ENCODE measurements around the gene ITIH3. TPM values are rescaled to one million over a fixed set of nuclear protein-coding genes. Genes with fewer than 3 reads are reported as not detected.

The ITIH3 gene
- polyA plus RNA-seq, 1 experiment, result 1.7 TPM

GRCh38 chr3:52792413-52792812, 2.2 kb upstream of the ITIH3 start:
- no peaks in the 10 kb centered on the region for H3K36me3 ChIP-seq (ENCODE audit: control insufficient read depth, insufficient read depth, low read length)
- POLR2A ChIA-PET, result no interaction called here
- no peak for DNase-seq (ENCODE audit: low read depth)
- H3K27me3 ChIP-seq (ENCODE audit: control insufficient read depth, insufficient read depth, low read length), result peaks cover 5% of the 10 kb centered on the region
- no peak for TF ChIP-seq CTCF (IDR thresholded peaks at IDR 0.05; ENCODE audit: insufficient read depth, low read depth, low read length)
- H3K4me3 ChIP-seq (ENCODE audit: low read depth, low read length), result no peak overlapping the region
- CTCF ChIA-PET, result interaction anchor here (1.0 to 1.4 kb wide), 3 partner anchors 9 to 29 kb away, joined by 3 to 4 read pairs (median 3); no protein-coding TSS in a partner anchor

GRCh38 chr3:52792961-52793695, 1.5 kb upstream of the ITIH3 start:
- POLR2A ChIA-PET, result no interaction called here
- Histone ChIP-seq H3K27me3 (ENCODE audit: control insufficient read depth, insufficient read depth, low read length) (peaks cover 5% of the 10 kb centered on the region), H3K36me3 (ENCODE audit: control insufficient read depth, insufficient read depth, low read length) (no peaks in the 10 kb centered on the region), H3K4me3 (ENCODE audit: low read depth, low read length) (no peak overlapping the region)
- no peak for TF ChIP-seq CTCF (IDR thresholded peaks at IDR 0.05; ENCODE audit: insufficient read depth, low read depth, low read length)
- DNase-seq (ENCODE audit: low read depth), result no peak
- CTCF ChIA-PET, result interaction anchor here (0.8 to 1.4 kb wide), 3 partner anchors 8 to 28 kb away, joined by 3 read pairs; no protein-coding TSS in a partner anchor

DNA sequence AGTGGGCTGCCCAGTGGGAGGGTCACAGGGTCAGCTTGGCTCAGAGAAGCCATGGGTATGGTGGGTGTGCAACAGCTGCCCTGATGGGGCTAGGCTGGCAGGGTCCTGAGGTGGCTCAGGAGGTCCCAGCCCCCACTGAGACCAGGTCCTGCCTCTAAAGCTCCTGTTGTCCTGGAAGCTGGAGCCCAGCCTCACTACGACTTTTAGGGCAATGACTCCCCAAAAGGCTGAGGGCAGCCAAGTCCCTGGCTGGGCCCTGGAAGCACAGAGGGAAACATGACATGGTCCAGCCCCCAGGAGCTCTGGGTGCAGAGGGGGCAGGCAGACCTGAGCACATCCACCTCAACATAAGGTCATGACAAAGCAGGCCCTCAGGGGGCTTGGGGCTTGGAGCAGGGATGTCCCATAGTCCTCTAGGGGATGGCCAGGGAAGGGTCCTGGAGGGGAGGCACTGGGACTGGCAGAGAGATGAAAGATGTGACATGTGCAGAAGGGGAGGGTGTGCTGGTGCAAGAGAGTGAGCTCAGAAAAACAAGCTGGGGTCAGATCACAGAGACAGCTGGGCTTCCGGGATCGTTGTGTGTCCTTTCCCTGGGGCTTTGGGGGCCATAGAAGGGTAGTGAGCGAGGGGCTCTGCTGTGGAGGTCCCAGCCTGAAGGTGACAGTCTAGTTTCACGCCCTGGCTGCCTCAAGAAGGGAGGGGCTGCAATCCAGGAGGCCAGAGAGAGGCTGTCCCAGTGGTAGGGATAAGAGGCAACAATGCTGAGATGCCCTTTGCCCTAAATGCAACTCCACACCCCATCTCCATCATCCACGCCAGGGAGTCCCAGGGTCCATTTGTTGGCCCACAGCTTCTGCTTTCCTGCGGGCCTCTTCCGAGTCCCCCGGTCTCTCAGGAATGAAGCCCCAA, 639 bp upstream of the ITIH3 start:
- ChIA-PET CTCF (interaction anchor here (0.6 to 1.4 kb wide), 4 partner anchors 9 to 737 kb away, joined by 3 read pairs; no protein-coding TSS in a partner anchor), POLR2A (no interaction called here)
- Histone ChIP-seq H3K27me3 (ENCODE audit: control insufficient read depth, insufficient read depth, low read length) (peaks cover 5% of the 10 kb centered on the region), H3K36me3 (ENCODE audit: control insufficient read depth, insufficient read depth, low read length) (no peaks in the 10 kb centered on the region), H3K4me3 (ENCODE audit: low read depth, low read length) (no peak overlapping the region)
- no peak for DNase-seq (ENCODE audit: low read depth)
- TF ChIP-seq CTCF (IDR thresholded peaks at IDR 0.05; ENCODE audit: insufficient read depth, low read depth, low read length), result no peak

DNA sequence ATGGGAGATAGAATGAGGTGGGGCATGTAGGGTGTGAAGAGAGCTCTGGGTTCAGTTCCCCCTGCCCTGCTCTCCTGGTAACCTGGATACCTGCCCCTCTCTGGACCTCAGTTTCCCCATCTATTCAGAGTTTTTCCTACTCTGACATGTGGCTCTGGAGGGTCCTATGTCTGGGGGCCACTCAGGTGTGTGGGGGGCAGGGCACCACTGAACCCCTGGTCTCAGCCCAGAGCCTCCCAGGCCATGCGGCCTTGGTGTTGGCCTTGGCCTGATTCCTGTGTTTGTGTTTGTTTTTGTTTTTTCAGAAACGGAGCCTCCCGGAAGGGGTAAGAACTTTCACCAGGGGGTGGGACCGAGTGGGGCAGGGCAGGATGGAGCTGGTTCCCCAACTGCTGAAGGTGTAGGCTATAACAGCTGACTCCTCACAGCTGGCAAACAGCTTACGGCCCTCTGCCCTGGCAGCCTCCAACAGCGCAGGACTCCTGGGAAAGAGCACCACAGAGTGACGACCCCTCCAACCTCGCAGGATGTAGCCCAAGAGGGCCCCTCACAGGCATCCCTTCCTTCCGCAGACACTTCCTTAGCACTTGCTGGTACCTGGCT, 803 bp downstream of the ITIH3 start:
- no peak for TF ChIP-seq CTCF (IDR thresholded peaks at IDR 0.05; ENCODE audit: insufficient read depth, low read depth, low read length)
- DNase-seq (ENCODE audit: low read depth), result no peak
- no peak overlapping the region for H3K4me3 ChIP-seq (ENCODE audit: low read depth, low read length)
- CTCF ChIA-PET, result no interaction called here
- H3K27me3 ChIP-seq (ENCODE audit: control insufficient read depth, insufficient read depth, low read length), result peaks cover 5% of the 10 kb centered on the region
- H3K36me3 ChIP-seq (ENCODE audit: control insufficient read depth, insufficient read depth, low read length), result no peaks in the 10 kb centered on the region
- POLR2A ChIA-PET, result no interaction called here

DNA sequence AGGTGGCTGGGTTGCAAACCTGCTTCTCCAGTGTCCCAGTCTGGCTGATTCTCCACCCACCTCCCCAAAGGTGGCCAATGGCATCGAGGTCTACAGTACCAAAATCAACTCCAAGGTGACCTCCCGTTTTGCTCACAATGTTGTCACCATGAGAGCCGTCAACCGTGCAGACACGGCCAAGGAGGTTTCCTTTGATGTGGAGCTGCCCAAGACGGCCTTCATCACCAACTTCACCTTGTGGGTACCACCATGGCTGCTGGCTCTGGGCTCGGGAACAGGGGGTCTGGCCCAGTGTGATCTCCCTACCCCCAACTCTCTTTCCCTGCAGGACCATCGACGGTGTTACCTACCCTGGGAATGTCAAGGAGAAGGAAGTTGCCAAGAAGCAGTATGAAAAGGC, 1.8 kb downstream of the ITIH3 start:
- no peak for TF ChIP-seq CTCF (IDR thresholded peaks at IDR 0.05; ENCODE audit: insufficient read depth, low read depth, low read length)

More for the DNA sequence above, 1.8 kb downstream of the ITIH3 start:
- POLR2A ChIA-PET, result no interaction called here
- Histone ChIP-seq H3K36me3 (ENCODE audit: control insufficient read depth, insufficient read depth, low read length) (no peaks in the 10 kb centered on the region), H3K27me3 (ENCODE audit: control insufficient read depth, insufficient read depth, low read length) (peaks cover 5% of the 10 kb centered on the region; the same call in 1 of the 2 replicates), H3K4me3 (ENCODE audit: low read depth, low read length) (no peak overlapping the region)
- CTCF ChIA-PET, result no interaction called here
- no peak for DNase-seq (ENCODE audit: low read depth)

Measured in BJ (cell line).